NCI-H2196 treated with DMSO at 0.1 percent for 48 hours (cell line): Measurements from ENCODE around the gene FMO4.
"Not testable (repeated sequence)": the region's sequence is repeated elsewhere in the genome, so short reads cannot be mapped to it uniquely, and the experiment has no call there.

Source experiments
- DNase-seq: peaks from one replicate; lab custom pipeline; 2025; ENCODE audit not compliant: unreplicated experiment; lab: John Stamatoyannopoulos, UW

The FMO4 gene

GRCh38 chr1:171313835-171314320 lies at the start of gene FMO4:
Gene FMO4 (plus strand): TSS chr1:171314183. CDS start chr1:171319826, 5,643 bp downstream.
- peak; percentile 63 for DNase-seq

- DNase-seq: no peak
Observed at GRCh38 chr1:171265686-171266085, 48.3 kb upstream of the FMO4 start.

GRCh38 chr1:171266930-171267329 lies 47.1 kb upstream of the FMO4 start:
- no peak for DNase-seq

- DNase-seq: no peak
Observed at GRCh38 chr1:171267391-171267790, 46.6 kb upstream of the FMO4 start.

- DNase-seq: no peak
Observed at GRCh38 chr1:171270806-171271205, 43.2 kb upstream of the FMO4 start.

- no peak for DNase-seq
Observed at GRCh38 chr1:171277534-171277933, 36.4 kb upstream of the FMO4 start.

GRCh38 chr1:171279234-171279633 lies 34.7 kb upstream of the FMO4 start:
- DNase-seq: no peak

- DNase-seq: no peak
Observed at GRCh38 chr1:171279678-171280077, 34.3 kb upstream of the FMO4 start.

- DNase-seq: no peak
Observed at GRCh38 chr1:171280599-171280998, 33.4 kb upstream of the FMO4 start.

GRCh38 chr1:171286032-171286705 lies 27.8 kb upstream of the FMO4 start:
- no peak for DNase-seq

GRCh38 chr1:171290621-171291020 lies 23.4 kb upstream of the FMO4 start:
- DNase-seq: no peak

GRCh38 chr1:171292799-171293198 lies 21.2 kb upstream of the FMO4 start:
- no peak for DNase-seq

GRCh38 chr1:171295383-171295782 lies 18.6 kb upstream of the FMO4 start:
- DNase-seq: not testable (repeated sequence)

- DNase-seq: no peak
Observed at GRCh38 chr1:171295821-171296220, 18.2 kb upstream of the FMO4 start.

GRCh38 chr1:171296897-171297296 lies 17.1 kb upstream of the FMO4 start:
- no peak for DNase-seq

GRCh38 chr1:171298696-171299095 lies 15.3 kb upstream of the FMO4 start:
- DNase-seq: no peak

GRCh38 chr1:171299342-171299741 lies 14.6 kb upstream of the FMO4 start:
- DNase-seq: no peak

- DNase-seq: no peak
Observed at GRCh38 chr1:171300401-171300800, 13.6 kb upstream of the FMO4 start.

- DNase-seq: no peak
Observed at GRCh38 chr1:171310661-171311087, 3.3 kb upstream of the FMO4 start.

- no peak for DNase-seq
Observed at GRCh38 chr1:171311771-171312558, 2.0 kb upstream of the FMO4 start.

GRCh38 chr1:171313319-171313834 lies 606 bp upstream of the FMO4 start:
- DNase-seq: no peak

- DNase-seq: no peak
Observed at GRCh38 chr1:171329251-171329650, 15.3 kb downstream of the FMO4 start.
